GM12878 (cell line): ENCODE measurements around the gene TLL1. TPM values are rescaled to one million over a fixed set of nuclear protein-coding genes. Genes with fewer than 3 reads are reported as not detected.

Experiments used
- ATAC-seq: fragments of 200-7000 bp; cut with Tn5 transposase; 3 replicates; pipeline ENCODE4 v1.9.1; 2020; ENCODE audit warnings: mild to moderate bottlenecking, moderate library complexity
- BruUV-seq: library from RNA; stranded (reverse); fragments of 400-500 nt; replicated peaks from 2 replicates; lab custom pipeline; 2021; lab: Mats Ljungman, UMichigan
- CTCF ChIA-PET: fragments of 300-600 bp; sonication (Branson Sonifier 250); formaldehyde crosslinking; extraction: SDS; loops from one replicate; lab custom pipeline; 2021; ENCODE audit warnings: inconsistent platforms; lab: Yijun Ruan, JAX
- POLR2A ChIA-PET: fragments of 350-600 bp; formaldehyde crosslinking; extraction: SDS; loops from one replicate; lab custom pipeline; 2021; ENCODE audit warnings: inconsistent platforms; lab: Charles Lee
- RAD21 ChIA-PET: fragments of 300-600 bp; sonication (Branson Sonifier 250); formaldehyde crosslinking; loops from one replicate; lab custom pipeline; 2023; ENCODE audit warnings: antibody characterized with exemption; ENCODE audit not compliant: unreplicated experiment; lab: Charles Lee
- SMC1A ChIA-PET: fragments of 300-600 bp; sonication (Branson Sonifier 250); formaldehyde crosslinking; loops from one replicate; lab custom pipeline; 2023; ENCODE audit not compliant: unreplicated experiment, uncharacterized antibody; lab: Charles Lee
- DNase-seq: peaks from one replicate; pipeline ENCODE4 v3.0.0-alpha.2; 2011; ENCODE audit warnings: low read depth, low spot score
- FAIRE-seq: peaks from 3 replicates; lab custom pipeline; 2011; peaks lifted over from hg19 to GRCh38; lab: Jason Lieb, UNC
- H2AFZ ChIP-seq: 2 replicates; pipeline ENCODE4 v1.6.0; 2011; ENCODE audit warnings: low read depth, low read length, control low read depth; ENCODE audit not compliant: control insufficient read depth
- H3K27ac ChIP-seq: 2 replicates; pipeline ENCODE4 v1.5.1; 2011; ENCODE audit warnings: control low read depth; ENCODE audit not compliant: control insufficient read depth, insufficient read depth
- H3K27me3 ChIP-seq, 2 experiments: replicated peaks in 1 of 2; 2 replicates each; pipeline versions ENCODE4 v1.6.0 to v1.6.1; 2011; ENCODE audit warnings: low read length in 1 of 2; ENCODE audit not compliant: control insufficient read depth in 2 of 2, insufficient read depth in 2 of 2
- H3K36me3 ChIP-seq, 2 experiments: 2 replicates each; pipeline ENCODE4 v1.5.1; 2011; ENCODE audit warnings: low read length in 1 of 2; ENCODE audit not compliant: control insufficient read depth in 2 of 2, insufficient read depth in 2 of 2
- H3K4me1 ChIP-seq: 2 replicates; pipeline ENCODE4 v1.6.1; 2011; ENCODE audit warnings: mild to moderate bottlenecking, low read length, moderate library complexity, mixed read lengths; ENCODE audit not compliant: control insufficient read depth, insufficient read depth
- H3K4me2 ChIP-seq: 2 replicates; pipeline ENCODE4 v1.6.0; 2011; ENCODE audit warnings: control low read depth; ENCODE audit not compliant: control insufficient read depth, insufficient read depth
- H3K4me3 ChIP-seq: fragments of 200-600 bp; sonication (generic); 2 replicates; pipeline ENCODE4 v1.5.1; 2016
- H3K79me2 ChIP-seq: 2 replicates; pipeline ENCODE4 v1.6.0; 2011; ENCODE audit warnings: low read length; ENCODE audit not compliant: control insufficient read depth, insufficient read depth
- H3K9ac ChIP-seq: 2 replicates; pipeline ENCODE4 v1.8.0; 2011; ENCODE audit warnings: low read length, control low read depth, mixed read lengths; ENCODE audit not compliant: control insufficient read depth, insufficient read depth
- H3K9me3 ChIP-seq: replicated peaks from 3 replicates; pipeline ENCODE4 v1.5.1; 2011; ENCODE audit warnings: mild to moderate bottlenecking, low read length; ENCODE audit not compliant: control insufficient read depth, insufficient read depth
- H4K20me1 ChIP-seq: 2 replicates; pipeline ENCODE4 v1.6.0; 2011; ENCODE audit not compliant: control insufficient read depth, insufficient read depth
- GABPA ChIP-seq: IDR thresholded peaks from 2 replicates; pipeline ENCODE4 v1.6.1; 2014; ENCODE audit warnings: antibody characterized with exemption, low read depth, mild to moderate bottlenecking, inconsistent platforms
- HDGF ChIP-seq: fragments of 450-650 bp; IDR thresholded peaks from 2 replicates; pipeline ENCODE4 v1.6.1; 2016; ENCODE audit warnings: antibody characterized with exemption
- IRF4 ChIP-seq: IDR thresholded peaks from 2 replicates; pipeline ENCODE4 v1.6.1; 2011; ENCODE audit warnings: low read depth, low read length
- KLF5 ChIP-seq: fragments of 450-650 bp; IDR thresholded peaks from 2 replicates; pipeline ENCODE4 v1.6.1; 2014; ENCODE audit warnings: mild to moderate bottlenecking; ENCODE audit not compliant: partially characterized antibody
- NKRF ChIP-seq: fragments of 450-650 bp; conservative IDR thresholded peaks from 2 replicates; pipeline ENCODE4 v1.6.1; 2017; ENCODE audit warnings: mild to moderate bottlenecking, moderate library complexity
- WRNIP1 ChIP-seq: IDR thresholded peaks from 2 replicates; pipeline ENCODE4 v1.6.1; 2011; ENCODE audit warnings: low read depth, low read length, improper control_type of control experiment, borderline replicate concordance
- ZZZ3 ChIP-seq: IDR thresholded peaks from 2 replicates; pipeline ENCODE4 v1.6.1; 2011; ENCODE audit warnings: low read depth; ENCODE audit not compliant: control insufficient read depth, insufficient read length
- WGBS: methylation state at CpG from one replicate; pipeline ENCODE4 v1.1.6; 2016; ENCODE audit warnings: low lambda C conversion rate; ENCODE audit not compliant: insufficient replicate concordance, insufficient coverage; ENCODE audit errors: missing lambda C conversion rate; 5-methylcytosine and 5-hydroxymethylcytosine counted together
- in situ Hi-C: fragments of 300-500 bp; cut with MboI; formaldehyde crosslinking; loops from 9 replicates; pipeline ENCODE4 v1.14.3; 2018; ENCODE audit warnings: mixed read lengths
- intact Hi-C: fragments of 100-400 bp; cut with micrococcal nuclease; formaldehyde crosslinking; loops from one replicate; pipeline ENCODE4 v1.14.2; 2022; ENCODE audit not compliant: unreplicated experiment
- polyA plus RNA-seq, 11 experiments: library from polyadenylated mRNA; depleted of rRNA in 4 of 11; unstranded in 6 of 11; stranded (reverse) in 5 of 11; fragments of >200 nt; fragmentation: Nextera tagmentation in 4 of 11; fragmentation: Illumina TruSeq in 1 of 11; extraction: Ambion mirVana in 4 of 11; extraction: Trizol in 1 of 11; gene quantifications; 1 replicate in 1 of 11; 2 replicates in 10 of 11; pipeline versions ENCODE4 v1.2.1 to v1.2.3, GENCODE V29; 2011 to 2016; ENCODE audit warnings: inconsistent platforms in 2 of 11, missing spikeins in 2 of 11, low read depth in 1 of 11
- total RNA-seq, 4 experiments: library from RNA; depleted of rRNA in 3 of 4; stranded (reverse); fragments of >200 nt in 3 of 4; fragmentation: Illumina TruSeq in 1 of 4; extraction: Trizol in 1 of 4; gene quantifications; 2 replicates each; pipeline versions ENCODE4 v1.2.1 to v1.2.3, GENCODE V29; 2013 to 2021

The TLL1 gene
- total and polyA plus RNA-seq, 10 of the 15 experiments (the other 5 are each of a cell fraction or from before 2014, with no cell fraction given), result 0.02 to 0.31 (median 0.05) TPM; not detected in 2

- Histone ChIP-seq H3K9ac (no peak overlapping the region), H3K27ac (no peak overlapping the region), H4K20me1 (no peaks in the 10 kb centered on the region), H3K4me1 (no peaks in the 10 kb centered on the region), H3K9me3 (no peaks in the 10 kb centered on the region), H3K36me3 (no peaks in the 10 kb centered on the region), H3K4me3 (no peak overlapping the region), H3K27me3 (peaks cover 1 to 8% of the 10 kb centered on the region in 2 experiments; a peak in 3 of 4 replicates), H2AFZ (no peak overlapping the region), H3K79me2 (no peaks in the 10 kb centered on the region), H3K4me2 (no peak overlapping the region)
- no peak for TF ChIP-seq GABPA
- TF ChIP-seq NKRF, result no peak
- no peak for TF ChIP-seq HDGF
- TF ChIP-seq IRF4, result no peak
- TF ChIP-seq ZZZ3, result no peak
- TF ChIP-seq KLF5, result no peak
- no peak for TF ChIP-seq WRNIP1
- FAIRE-seq, result no peak
- RAD21 ChIA-PET, result no interaction called here
- CTCF ChIA-PET, result no interaction called here
- 3% methylated on average over 65 of the region's 70 CpGs for WGBS
- in situ Hi-C loops (no loop called here), intact Hi-C loops (no loop called here)
- no TSS peak for BruUV-seq
- SMC1A ChIA-PET, result no interaction called here
- DNase-seq, result no peak
- POLR2A ChIA-PET, result no interaction called here
- ATAC-seq, result no peak
These were observed 448 bp downstream of the TLL1 start for GRCh38 chr4:165873298-165874071.
